D721Med (cell line): ENCODE measurements around the gene UBL7.

Experiments
- DNase-seq: peaks from one replicate; pipeline ENCODE4 v3.0.0; 2011; ENCODE audit warnings: low spot score; ENCODE audit not compliant: insufficient read length
- FAIRE-seq: peaks from 2 replicates; lab custom pipeline; 2011; peaks lifted over from hg19 to GRCh38; lab: Jason Lieb, UNC
- CTCF ChIP-seq: IDR thresholded peaks from 2 replicates; pipeline ENCODE4 v1.5.1; 2012; ENCODE audit warnings: mild to moderate bottlenecking, control low read depth; ENCODE audit not compliant: insufficient read depth; ENCODE audit errors: missing control alignments

Gene UBL7

GRCh38 chr15:74420193-74420905, 40.6 kb downstream of the UBL7 start:
- no peak for FAIRE-seq

DNA sequence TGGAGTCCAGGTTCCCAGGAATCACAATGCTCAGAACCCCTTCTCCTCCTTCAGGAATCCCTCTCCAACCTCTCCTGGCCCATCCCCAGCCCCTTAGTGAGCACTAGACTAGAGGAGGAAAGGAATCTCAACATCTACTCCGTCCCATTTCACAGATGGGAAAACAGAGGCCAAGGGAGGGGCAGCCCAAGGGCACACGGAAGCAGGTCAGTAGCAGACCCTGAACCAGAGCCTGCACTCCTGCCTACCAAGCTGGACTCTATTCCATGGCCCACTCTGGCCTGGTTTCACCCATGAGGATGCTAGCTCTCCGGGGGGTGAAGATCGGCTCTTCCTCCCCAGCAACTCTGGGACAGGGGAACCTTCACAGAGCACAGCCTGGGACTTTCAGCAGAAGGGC, 41.5 kb downstream of the UBL7 start:
- FAIRE-seq = no peak
- TF ChIP-seq CTCF = no peak
- no peak for DNase-seq

More at GRCh38 chr15:74420193-74420905, 40.6 kb downstream of the UBL7 start:
- TF ChIP-seq CTCF = no peak
- no peak for DNase-seq

GRCh38 chr15:74418575-74419338, 42.2 kb downstream of the UBL7 start:
- TF ChIP-seq CTCF = no peak
- no peak for FAIRE-seq
- DNase-seq = no peak

DNA sequence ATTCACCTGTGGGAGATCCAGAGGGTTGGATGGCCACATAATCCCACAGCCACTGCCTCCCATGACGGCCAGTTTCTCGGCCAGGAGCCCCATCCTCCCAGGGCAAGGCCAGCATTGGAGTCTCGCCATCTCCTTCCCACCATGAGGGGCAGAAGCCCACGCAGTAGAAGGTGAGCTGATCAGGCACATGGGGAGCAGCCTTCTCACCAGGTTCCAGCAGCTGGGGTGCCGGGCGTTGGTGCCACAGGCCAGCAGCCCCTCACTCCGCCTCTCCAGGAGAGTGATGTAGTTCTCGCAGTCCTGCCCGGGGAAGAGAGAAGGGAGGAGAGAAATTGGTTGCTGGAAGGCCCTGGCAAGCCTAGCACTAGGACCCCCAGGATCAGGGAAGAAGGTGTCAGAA, 43.3 kb downstream of the UBL7 start:
- no peak for TF ChIP-seq CTCF
- FAIRE-seq (no peak), DNase-seq (no peak)

GRCh38 chr15:74417225-74417624, 43.7 kb downstream of the UBL7 start:
- no peak for FAIRE-seq
- no peak for DNase-seq
- TF ChIP-seq CTCF = no peak

- TF ChIP-seq CTCF = no peak
- DNase-seq (no peak), FAIRE-seq (no peak)
Measured at GRCh38 chr15:74415966-74416916, 44.7 kb downstream of the UBL7 start.
